HepG2 (cell line): ENCODE data around the gene ASPHD1. TPM values are rescaled to one million over a fixed set of nuclear protein-coding genes. Genes with fewer than 3 reads are reported as not detected.

ENCODE experiments used
- CBX1 ChIP-seq: IDR thresholded peaks from one replicate; pipeline ENCODE4 v1.6.1; 2016; ENCODE audit warnings: antibody characterized with exemption, low read depth
- DZIP1 ChIP-seq: sonication (generic); formaldehyde crosslinking; IDR thresholded peaks from 2 replicates; pipeline ENCODE4 v1.5.0; 2020; ENCODE audit warnings: mild to moderate bottlenecking, missing genetic modification reagents
- ELF3 ChIP-seq: IDR thresholded peaks from 2 replicates; pipeline ENCODE4 v1.6.1; 2016; ENCODE audit warnings: missing genetic modification reagents, missing compliant biosample characterization
- ELF4 ChIP-seq: sonication (generic); formaldehyde crosslinking; IDR thresholded peaks from 2 replicates; pipeline ENCODE4 v1.5.0; 2020; ENCODE audit warnings: missing genetic modification reagents, mild to moderate bottlenecking, moderate library complexity, borderline replicate concordance
- FOXJ3 ChIP-seq: sonication (generic); formaldehyde crosslinking; IDR thresholded peaks from 2 replicates; pipeline ENCODE4 v1.4.0; 2020; ENCODE audit warnings: missing genetic modification reagents, mild to moderate bottlenecking, borderline replicate concordance
- FOXO1 ChIP-seq: sonication (generic); formaldehyde crosslinking; IDR thresholded peaks from 2 replicates; pipeline ENCODE4 v1.4.0; 2020; ENCODE audit warnings: missing genetic modification reagents
- GZF1 ChIP-seq: sonication (generic); formaldehyde crosslinking; IDR thresholded peaks from 2 replicates; pipeline ENCODE4 v1.5.1; 2020; ENCODE audit warnings: mild to moderate bottlenecking, missing genetic modification reagents
- MAFK ChIP-seq, 2 experiments: IDR thresholded peaks in 1 of 2; conservative IDR thresholded peaks in 1 of 2; 2 replicates each; pipeline ENCODE4 v1.6.1; 2011; ENCODE audit warnings: improper control_type of control experiment in 2 of 2, low read length in 2 of 2
- NAIF1 ChIP-seq: sonication (generic); formaldehyde crosslinking; IDR thresholded peaks from 2 replicates; pipeline ENCODE4 v1.5.0; 2020; ENCODE audit warnings: mild to moderate bottlenecking, missing genetic modification reagents, borderline replicate concordance
- NR0B2 ChIP-seq: sonication (generic); formaldehyde crosslinking; IDR thresholded peaks from 2 replicates; pipeline ENCODE4 v1.4.0; 2020; ENCODE audit warnings: mild to moderate bottlenecking, missing genetic modification reagents
- RXRA ChIP-seq: sonication (generic); formaldehyde crosslinking; IDR thresholded peaks from 2 replicates; pipeline ENCODE4 v1.5.1; 2020; ENCODE audit warnings: missing genetic modification reagents
- SIX4 ChIP-seq: sonication (generic); formaldehyde crosslinking; IDR thresholded peaks from 2 replicates; pipeline ENCODE4 v1.4.0; 2020; ENCODE audit warnings: missing genetic modification reagents
- TBX3 ChIP-seq: fragments of 450-650 bp; IDR thresholded peaks from 2 replicates; pipeline ENCODE4 v1.6.1; 2017; ENCODE audit warnings: antibody characterized with exemption, mild to moderate bottlenecking, inconsistent platforms, borderline replicate concordance
- TEAD3 ChIP-seq: optimal IDR thresholded peaks from 2 replicates; pipeline ENCODE3; 2016; ENCODE audit warnings: borderline replicate concordance
- YY1 ChIP-seq: IDR thresholded peaks from 2 replicates; pipeline ENCODE4 v1.6.1; 2011; ENCODE audit warnings: low read length, low read depth, moderate library complexity, mild to moderate bottlenecking; ENCODE audit not compliant: insufficient read depth, insufficient replicate concordance
- ZBTB38 ChIP-seq: sonication (generic); formaldehyde crosslinking; IDR thresholded peaks from 2 replicates; pipeline ENCODE4 v1.5.1; 2020; ENCODE audit warnings: mild to moderate bottlenecking, missing genetic modification reagents
- ZFP41 ChIP-seq: sonication (generic); formaldehyde crosslinking; IDR thresholded peaks from 2 replicates; pipeline ENCODE4 v1.4.0; 2020; ENCODE audit warnings: mild to moderate bottlenecking, missing genetic modification reagents, borderline replicate concordance
- ZNF354B ChIP-seq: sonication (generic); formaldehyde crosslinking; IDR thresholded peaks from 2 replicates; pipeline ENCODE4 v1.8.0; 2022; ENCODE audit warnings: mild to moderate bottlenecking, missing genetic modification reagents
- ZNF367 ChIP-seq: sonication (generic); formaldehyde crosslinking; IDR thresholded peaks from 2 replicates; pipeline ENCODE4 v1.4.0; 2020; ENCODE audit warnings: missing genetic modification reagents, borderline replicate concordance
- ZNF501 ChIP-seq: sonication (generic); formaldehyde crosslinking; IDR thresholded peaks from 2 replicates; pipeline ENCODE4 v1.5.1; 2020; ENCODE audit warnings: mild to moderate bottlenecking, moderate library complexity, missing genetic modification reagents
- ZNF557 ChIP-seq: sonication (generic); formaldehyde crosslinking; IDR thresholded peaks from 2 replicates; pipeline ENCODE4 v1.4.0; 2020; ENCODE audit warnings: missing genetic modification reagents
- ZNF567 ChIP-seq: sonication (generic); formaldehyde crosslinking; IDR thresholded peaks from 2 replicates; pipeline ENCODE4 v1.8.1; 2023; ENCODE audit warnings: mild to moderate bottlenecking, missing genetic modification reagents, borderline replicate concordance
- ZNF709 ChIP-seq: sonication (generic); formaldehyde crosslinking; IDR thresholded peaks from 2 replicates; pipeline ENCODE4 v1.5.0; 2020; ENCODE audit warnings: mild to moderate bottlenecking, missing genetic modification reagents
- ZNF740 ChIP-seq: sonication (generic); formaldehyde crosslinking; IDR thresholded peaks from 2 replicates; pipeline ENCODE4 v1.4.0; 2020; ENCODE audit warnings: missing genetic modification reagents
- polyA plus RNA-seq, 8 experiments: library from polyadenylated mRNA; depleted of rRNA in 3 of 8; stranded (reverse) in 7 of 8; unstranded in 1 of 8; fragments of >200 nt; fragmentation: Illumina TruSeq in 4 of 8; extraction: Trizol in 4 of 8; gene quantifications; 2 replicates each; pipeline versions ENCODE4 v1.2.1 to v1.2.3, GENCODE V29; 2011 to 2016; ENCODE audit warnings: low read depth in 4 of 8, missing spikeins in 1 of 8, mixed read lengths in 1 of 8; ENCODE audit not compliant: insufficient read depth in 1 of 8
- total RNA-seq, 5 experiments: library from RNA; depleted of rRNA; stranded (reverse); fragments of >200 nt; fragmentation: Illumina TruSeq; extraction: Trizol; gene quantifications; 2 replicates each; pipeline ENCODE4 v1.2.3, GENCODE V29; 2016; ENCODE audit warnings: low read depth in 1 of 5

The ASPHD1 gene
- total and polyA plus RNA-seq, 2 of the 13 experiments (the other 11 are each of a cell fraction or from before 2014, with no cell fraction given) = 13.1 to 19.7 TPM

- no peak for TF ChIP-seq ZFP41 (CRISPR knock-in tag)
- no peak for TF ChIP-seq ZNF740 (CRISPR knock-in tag)
- TF ChIP-seq ZNF354B (CRISPR knock-in tag) = no peak
- peak; percentile 91 for TF ChIP-seq DZIP1
- TF ChIP-seq MAFK (conservative IDR thresholded peaks at IDR 0.05 in 1 of 2, IDR thresholded peaks at IDR 0.05 in 1 of 2; ENCODE audit: low read length in 2 of 2) = no peak
- TF ChIP-seq TEAD3 (CRISPR knock-in tag) = peak; percentile 55
- TF ChIP-seq NR0B2 (CRISPR knock-in tag) = peak; percentile 74; the same call in 1 of the 2 replicates
- TF ChIP-seq ZNF709 = 0 out of 2 replicates have a peak, but pooled peaks have one; percentile 65
- no peak for TF ChIP-seq FOXJ3 (CRISPR knock-in tag)
- TF ChIP-seq ELF3 (CRISPR knock-in tag) = peak; percentile 75; the same call in 1 of the 2 replicates
- no peak for TF ChIP-seq ZNF557 (CRISPR knock-in tag)
- peak; percentile 64 for TF ChIP-seq YY1
- TF ChIP-seq CBX1 = no peak
- peak; percentile 96; the same call in 1 of the 2 replicates for TF ChIP-seq RXRA (CRISPR knock-in tag)
- no peak; the same call in 1 of the 2 replicates for TF ChIP-seq ZBTB38 (CRISPR knock-in tag)
- TF ChIP-seq GZF1 (CRISPR knock-in tag) = no peak
- peak; percentile 72; the same call in 1 of the 2 replicates for TF ChIP-seq NAIF1 (CRISPR knock-in tag)
- peak; percentile 93 for TF ChIP-seq ZNF501 (CRISPR knock-in tag)
- TF ChIP-seq ZNF367 (CRISPR knock-in tag) = no peak
- TF ChIP-seq FOXO1 = peak; percentile 54; the same call in 1 of the 2 replicates
- TF ChIP-seq TBX3 = no peak
- peak; percentile 84; the same call in 1 of the 2 replicates for TF ChIP-seq ELF4
- 0 out of 2 replicates have a peak, but pooled peaks have one; percentile 64 for TF ChIP-seq ZNF567 (CRISPR knock-in tag)
- peak; percentile 32; the same call in 1 of the 2 replicates for TF ChIP-seq SIX4 (CRISPR knock-in tag)
These were observed 37.2 kb upstream of the ASPHD1 start, which contains the start of gene CDIPT (continued) for GRCh38 chr16:29862884-29863668.
